ENCODE results near the gene CAMSAP2. TPM values are rescaled to one million over a fixed set of nuclear protein-coding genes. Genes with fewer than 3 reads are reported as not detected.

The CAMSAP2 gene
- total and polyA plus RNA-seq, 10 of the 15 experiments (the other 5 are each of a cell fraction or from before 2014, with no cell fraction given): 3.9 to 19.8 (median 8.0) TPM

- no peak for TF ChIP-seq CBX3 (IDR thresholded peaks at IDR 0.05; ENCODE audit: borderline replicate concordance, low read depth)
- no peak for TF ChIP-seq MYB (IDR thresholded peaks at IDR 0.05; ENCODE audit: borderline replicate concordance, low read depth, low read length)
- no peak for TF ChIP-seq MAX (IDR thresholded peaks at IDR 0.05; ENCODE audit: low read depth, low read length)
- no peak for TF ChIP-seq ZNF622 (IDR thresholded peaks at IDR 0.05)
- TF ChIP-seq ZBED1 (IDR thresholded peaks at IDR 0.05; ENCODE audit: borderline replicate concordance): no peak
- TF ChIP-seq SP1 (IDR thresholded peaks at IDR 0.05; ENCODE audit: low read depth, low read length): no peak
- TF ChIP-seq SRF (IDR thresholded peaks at IDR 0.05; ENCODE audit: low read depth in 2 of 2, low read length in 2 of 2): no peak
- TF ChIP-seq, protein P1, sequence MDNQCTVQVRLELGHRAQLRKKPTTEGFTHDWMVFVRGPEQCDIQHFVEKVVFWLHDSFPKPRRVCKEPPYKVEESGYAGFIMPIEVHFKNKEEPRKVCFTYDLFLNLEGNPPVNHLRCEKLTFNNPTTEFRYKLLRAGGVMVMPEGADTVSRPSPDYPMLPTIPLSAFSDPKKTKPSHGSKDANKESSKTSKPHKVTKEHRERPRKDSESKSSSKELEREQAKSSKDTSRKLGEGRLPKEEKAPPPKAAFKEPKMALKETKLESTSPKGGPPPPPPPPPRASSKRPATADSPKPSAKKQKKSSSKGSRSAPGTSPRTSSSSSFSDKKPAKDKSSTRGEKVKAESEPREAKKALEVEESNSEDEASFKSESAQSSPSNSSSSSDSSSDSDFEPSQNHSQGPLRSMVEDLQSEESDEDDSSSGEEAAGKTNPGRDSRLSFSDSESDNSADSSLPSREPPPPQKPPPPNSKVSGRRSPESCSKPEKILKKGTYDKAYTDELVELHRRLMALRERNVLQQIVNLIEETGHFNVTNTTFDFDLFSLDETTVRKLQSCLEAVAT (IDR thresholded peaks at IDR 0.05): no peak
- peak; percentile 61; the same call in 1 of the 2 replicates for TF ChIP-seq NFYB (IDR thresholded peaks at IDR 0.05; ENCODE audit: insufficient read depth, low read depth, low read length)
- no peak; the same call in 1 of the 2 replicates for TF ChIP-seq MXI1 (IDR thresholded peaks at IDR 0.05; ENCODE audit: low read depth, low read length)
- peak in 1 of 2 experiments; percentile 21; a peak in 1 of 4 replicates for TF ChIP-seq BHLHE40 (IDR thresholded peaks at IDR 0.05; ENCODE audit: borderline replicate concordance in 1 of 2, low read depth in 2 of 2, low read length in 1 of 2)
- no peak for TF ChIP-seq CHD1 (IDR thresholded peaks at IDR 0.05; ENCODE audit: low read depth, low read length)
- TF ChIP-seq KDM1A (IDR thresholded peaks at IDR 0.05; ENCODE audit: borderline replicate concordance): no peak
- TF ChIP-seq, protein P2, sequence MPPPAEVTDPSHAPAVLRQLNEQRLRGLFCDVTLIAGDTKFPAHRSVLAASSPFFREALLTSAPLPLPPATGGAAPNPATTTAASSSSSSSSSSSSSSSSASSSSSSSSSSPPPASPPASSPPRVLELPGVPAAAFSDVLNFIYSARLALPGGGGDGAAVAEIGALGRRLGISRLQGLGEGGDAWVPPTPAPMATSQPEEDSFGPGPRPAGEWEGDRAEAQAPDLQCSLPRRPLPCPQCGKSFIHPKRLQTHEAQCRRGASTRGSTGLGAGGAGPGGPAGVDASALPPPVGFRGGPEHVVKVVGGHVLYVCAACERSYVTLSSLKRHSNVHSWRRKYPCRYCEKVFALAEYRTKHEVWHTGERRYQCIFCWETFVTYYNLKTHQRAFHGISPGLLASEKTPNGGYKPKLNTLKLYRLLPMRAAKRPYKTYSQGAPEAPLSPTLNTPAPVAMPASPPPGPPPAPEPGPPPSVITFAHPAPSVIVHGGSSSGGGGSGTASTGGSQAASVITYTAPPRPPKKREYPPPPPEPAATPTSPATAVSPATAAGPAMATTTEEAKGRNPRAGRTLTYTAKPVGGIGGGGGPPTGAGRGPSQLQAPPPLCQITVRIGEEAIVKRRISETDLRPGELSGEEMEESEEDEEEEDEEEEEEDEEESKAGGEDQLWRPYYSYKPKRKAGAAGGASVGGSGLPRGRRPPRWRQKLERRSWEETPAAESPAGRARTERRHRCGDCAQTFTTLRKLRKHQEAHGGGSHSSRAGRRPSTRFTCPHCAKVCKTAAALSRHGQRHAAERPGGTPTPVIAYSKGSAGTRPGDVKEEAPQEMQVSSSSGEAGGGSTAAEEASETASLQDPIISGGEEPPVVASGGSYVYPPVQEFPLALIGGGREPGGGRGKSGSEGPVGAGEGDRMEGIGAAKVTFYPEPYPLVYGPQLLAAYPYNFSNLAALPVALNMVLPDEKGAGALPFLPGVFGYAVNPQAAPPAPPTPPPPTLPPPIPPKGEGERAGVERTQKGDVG (CRISPR knock-in tag; IDR thresholded peaks at IDR 0.05): no peak
- TF ChIP-seq RAD51 (IDR thresholded peaks at IDR 0.05): peak; percentile 68
- no peak for TF ChIP-seq GATAD2B (conservative IDR thresholded peaks at IDR 0.05; ENCODE audit: low read depth)
- TF ChIP-seq, protein P3, sequence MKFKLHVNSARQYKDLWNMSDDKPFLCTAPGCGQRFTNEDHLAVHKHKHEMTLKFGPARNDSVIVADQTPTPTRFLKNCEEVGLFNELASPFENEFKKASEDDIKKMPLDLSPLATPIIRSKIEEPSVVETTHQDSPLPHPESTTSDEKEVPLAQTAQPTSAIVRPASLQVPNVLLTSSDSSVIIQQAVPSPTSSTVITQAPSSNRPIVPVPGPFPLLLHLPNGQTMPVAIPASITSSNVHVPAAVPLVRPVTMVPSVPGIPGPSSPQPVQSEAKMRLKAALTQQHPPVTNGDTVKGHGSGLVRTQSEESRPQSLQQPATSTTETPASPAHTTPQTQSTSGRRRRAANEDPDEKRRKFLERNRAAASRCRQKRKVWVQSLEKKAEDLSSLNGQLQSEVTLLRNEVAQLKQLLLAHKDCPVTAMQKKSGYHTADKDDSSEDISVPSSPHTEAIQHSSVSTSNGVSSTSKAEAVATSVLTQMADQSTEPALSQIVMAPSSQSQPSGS (IDR thresholded peaks at IDR 0.05; ENCODE audit: low read length): no peak
Measured at GRCh38 chr1:200739702-200740570, 1.2 kb downstream of the CAMSAP2 start (continued).

All from GM12878 (cell line).